ENCODE measurements around the gene SCN3A.

Gene SCN3A

GRCh38 chr2:165109915-165110314 is 93.9 kb downstream of the SCN3A start:
- DNase-seq = no peak

GRCh38 chr2:165105926-165106325 is 97.9 kb downstream of the SCN3A start:
- no peak for DNase-seq

GRCh38 chr2:165087933-165088901 is 115.6 kb downstream of the SCN3A start:
- no peak for DNase-seq

DNA sequence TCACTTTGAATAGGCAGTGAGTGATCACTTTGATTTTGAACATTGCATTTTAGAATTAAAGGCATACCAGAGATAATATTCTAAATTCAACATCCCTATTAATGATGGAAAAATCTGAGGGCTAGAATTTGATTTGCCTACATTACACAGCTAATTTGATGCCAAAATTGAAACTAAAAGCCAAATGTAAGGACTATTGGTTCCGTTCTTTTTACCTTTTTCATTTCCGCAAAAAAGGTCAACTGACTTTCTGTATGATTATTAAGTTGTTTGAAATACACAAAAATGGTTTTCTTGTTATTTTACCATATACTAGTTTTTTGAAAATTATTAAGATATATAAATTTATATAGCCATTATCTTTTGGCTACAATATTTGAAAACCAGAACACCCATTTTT is 117.5 kb downstream of the SCN3A start:
- DNase-seq = no peak

- DNase-seq = no peak
These were observed 120.5 kb downstream of the SCN3A start for GRCh38 chr2:165083326-165083725.

DNA sequence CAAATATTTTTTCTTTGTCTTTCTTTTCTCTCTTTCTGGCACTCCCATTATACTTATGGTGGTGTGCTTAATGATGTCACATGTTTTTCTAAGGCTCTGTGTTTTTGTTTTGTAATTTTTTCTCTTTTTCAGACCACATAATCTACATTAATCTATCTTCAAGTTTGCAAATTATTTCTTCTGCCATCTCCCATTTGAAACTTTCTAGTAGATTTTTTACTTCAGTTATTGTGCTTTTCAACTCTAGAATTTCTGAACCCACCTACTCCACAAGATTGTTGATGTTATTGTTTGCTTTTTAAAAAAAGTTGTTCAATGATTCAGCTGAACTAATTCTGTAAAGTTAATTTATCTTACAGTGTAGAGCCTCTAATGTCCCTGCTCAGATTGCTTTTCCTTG is 121.4 kb downstream of the SCN3A start:
- no peak for DNase-seq

- no peak for DNase-seq
These were observed 122.6 kb downstream of the SCN3A start for GRCh38 chr2:165081276-165081675.

DNA sequence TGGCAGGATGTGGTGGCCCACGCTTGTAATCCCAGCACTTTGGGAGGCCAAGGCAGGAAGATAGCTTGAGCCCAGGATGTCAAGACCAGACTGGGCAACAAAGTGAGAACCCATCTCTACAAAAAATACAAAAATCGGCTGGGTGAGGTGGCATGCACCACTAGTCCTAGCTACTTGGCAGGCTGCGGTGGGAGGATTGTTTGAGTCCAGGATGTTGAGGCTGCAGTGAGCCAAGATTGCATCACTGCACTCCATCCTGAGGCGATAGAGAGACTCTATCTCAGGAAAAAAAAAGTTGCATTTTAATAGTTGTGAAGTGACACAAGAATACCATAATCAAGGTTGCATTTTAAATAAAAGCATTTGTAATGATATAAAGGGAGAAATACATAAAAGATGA is 124.4 kb downstream of the SCN3A start:
- DNase-seq = no peak

GRCh38 chr2:165078913-165079312 is 124.9 kb downstream of the SCN3A start:
- DNase-seq = no peak

DNA sequence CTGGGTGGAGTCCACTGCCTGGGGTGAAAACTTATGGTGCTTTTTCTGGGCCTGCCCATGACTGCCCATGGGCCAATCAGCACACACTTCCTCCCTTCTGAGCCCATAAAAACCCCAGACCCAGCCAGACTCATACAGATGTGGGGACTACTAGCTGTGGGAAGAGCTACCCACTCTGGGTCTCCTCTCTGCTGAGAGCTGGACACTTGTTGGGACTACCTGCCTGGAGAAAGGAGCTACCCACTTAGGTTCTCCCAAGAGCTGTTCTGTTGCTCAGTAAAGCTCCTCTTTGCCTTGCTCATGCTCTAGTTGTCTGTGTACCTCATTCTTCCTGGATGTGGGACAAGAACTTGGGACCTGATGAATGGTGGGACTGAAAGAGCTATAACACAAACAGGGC is 129.0 kb downstream of the SCN3A start:
- no peak for DNase-seq

- DNase-seq = no peak
These were observed 129.5 kb downstream of the SCN3A start for GRCh38 chr2:165074323-165074722.

DNA sequence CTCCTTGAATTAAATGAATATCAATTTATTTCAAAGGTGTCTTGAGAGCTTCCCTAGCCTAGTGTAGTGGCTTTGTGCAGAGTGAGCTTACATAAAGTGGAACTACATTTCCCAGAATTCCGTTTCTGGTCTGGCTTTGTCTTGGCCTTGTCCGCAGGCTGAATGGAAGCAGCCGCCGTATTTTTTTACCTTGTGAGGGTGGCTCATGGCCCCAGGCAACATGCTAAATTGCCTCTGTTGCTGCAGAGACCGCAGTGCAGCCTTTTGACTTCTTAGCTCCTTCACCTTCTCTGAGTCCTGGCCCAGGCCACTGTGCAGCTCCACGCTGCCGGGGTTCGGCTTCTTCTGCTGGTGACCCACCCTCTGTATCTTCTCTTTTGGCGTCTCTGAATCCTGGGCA is 133.8 kb downstream of the SCN3A start:
- DNase-seq = no peak

- no peak for DNase-seq
These were observed 134.7 kb downstream of the SCN3A start for GRCh38 chr2:165069151-165069550.

- no peak for DNase-seq
These were observed 135.4 kb downstream of the SCN3A start for GRCh38 chr2:165068487-165068757.

DNA sequence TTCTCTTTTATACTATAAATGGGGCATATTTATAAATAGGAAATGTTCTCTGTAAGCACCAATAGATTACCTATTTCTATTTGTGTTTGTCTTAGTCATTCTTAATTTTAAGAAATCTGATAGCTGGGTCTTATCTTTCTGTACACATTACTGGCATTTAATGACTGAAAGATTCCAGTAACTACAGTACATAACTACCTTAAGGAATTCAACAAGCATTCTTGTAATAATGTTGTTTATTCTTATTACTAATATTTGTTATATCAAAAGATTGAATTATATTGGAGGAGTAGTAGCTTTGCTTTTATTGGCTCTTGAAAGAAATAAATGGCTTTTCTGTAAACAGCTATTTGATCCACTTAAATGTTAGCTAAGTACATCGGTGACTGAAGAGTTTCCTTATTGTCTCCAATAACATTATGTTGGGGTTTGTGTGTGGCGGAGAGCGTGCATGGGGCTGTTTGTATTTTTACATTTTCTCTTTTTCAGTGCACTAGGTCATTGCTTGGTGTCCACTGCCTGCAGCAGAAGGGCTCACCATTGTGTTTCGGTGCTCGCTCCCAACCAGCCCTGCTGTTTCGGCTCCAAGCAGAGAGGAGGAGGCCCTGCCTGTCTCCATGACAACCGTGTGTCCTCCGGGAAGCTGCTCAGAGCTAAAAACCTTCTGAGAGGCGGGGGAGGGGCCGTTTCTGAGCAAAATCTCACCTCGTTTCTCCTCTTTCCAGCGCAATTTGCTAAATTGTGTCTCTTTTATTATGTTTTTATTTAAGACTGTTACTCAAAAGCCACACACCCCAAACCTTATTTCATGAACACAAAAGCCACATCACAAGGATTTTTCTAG is 136.0 kb downstream of the SCN3A start:
- DNase-seq = no peak

GRCh38 chr2:165064743-165065142 is 139.1 kb downstream of the SCN3A start:
- DNase-seq = no peak

DNA sequence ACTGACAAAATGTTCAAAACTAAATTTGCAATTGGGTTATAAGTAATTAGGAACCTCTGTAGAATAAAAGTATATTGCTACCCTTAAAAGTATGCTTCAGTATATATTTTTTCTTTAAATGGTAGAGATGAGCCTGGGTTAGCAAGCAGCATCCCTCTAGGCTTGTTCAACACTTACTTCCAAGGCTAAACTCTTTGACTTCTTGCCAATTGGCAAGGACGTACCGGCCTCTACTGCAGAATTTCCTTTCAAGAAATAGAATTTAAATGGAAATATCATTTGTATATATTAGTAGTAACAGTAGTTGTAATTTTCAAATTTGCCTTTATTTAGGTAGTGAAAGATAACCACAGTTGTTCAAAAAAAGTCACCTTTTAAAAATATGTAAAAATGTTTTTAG is 143.4 kb downstream of the SCN3A start:
- DNase-seq = no peak

DNA sequence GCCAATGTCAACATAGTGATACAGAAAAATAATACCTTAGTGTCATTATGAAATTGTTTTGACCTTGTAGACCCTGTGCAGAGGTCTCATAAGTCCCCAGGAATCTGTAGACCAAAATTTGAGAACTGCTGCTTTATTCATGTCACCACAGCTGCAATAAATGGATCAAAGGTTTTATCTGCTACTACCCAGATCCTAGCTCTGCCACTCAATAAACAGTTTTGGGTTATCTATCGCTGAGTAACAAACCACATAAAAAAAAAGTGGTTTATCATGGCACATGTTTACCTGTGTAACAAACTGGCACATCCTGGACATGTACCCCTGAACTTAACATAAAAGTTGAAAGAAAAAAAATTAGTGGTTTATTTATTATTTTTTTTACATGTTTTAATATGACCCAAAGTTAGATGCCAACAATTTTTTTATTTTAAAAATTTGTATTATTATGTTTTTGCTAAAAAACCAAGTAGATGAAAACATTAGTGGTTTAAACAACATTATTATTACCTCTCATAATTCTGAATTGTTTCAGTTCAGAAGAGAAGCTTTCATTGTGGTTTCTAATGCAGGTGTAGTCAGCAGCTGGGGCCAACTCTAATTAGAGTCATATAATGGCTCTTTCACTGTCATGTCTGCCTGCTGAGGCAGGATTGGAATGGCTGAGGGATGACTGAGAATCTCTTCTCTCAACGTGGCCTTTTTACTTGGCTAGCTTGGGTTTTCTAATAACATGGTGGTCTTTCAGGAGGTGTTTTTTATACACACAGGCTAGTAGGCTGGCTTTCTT is 145.2 kb downstream of the SCN3A start:
- DNase-seq = no peak

DNA sequence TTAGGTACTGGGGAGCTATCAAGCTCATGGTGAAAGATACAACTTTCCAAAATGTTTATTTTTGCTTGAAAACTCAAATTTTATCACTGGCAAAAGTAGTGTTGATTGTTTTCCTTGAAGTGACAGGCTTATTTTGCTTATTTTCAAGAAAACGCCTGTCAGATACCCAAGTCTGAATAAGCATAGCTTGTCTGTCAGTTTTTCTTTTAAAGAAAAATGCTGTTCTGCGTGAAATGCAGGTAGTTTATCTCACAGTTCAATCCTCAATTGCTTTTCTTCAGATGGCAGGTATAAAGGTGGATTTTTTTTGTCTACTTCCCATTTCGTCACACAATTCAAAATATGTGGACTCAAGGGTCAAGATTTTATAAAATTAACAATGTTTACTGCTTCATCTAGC is 145.9 kb downstream of the SCN3A start:
- no peak for DNase-seq

GRCh38 chr2:165057308-165057707 is 146.5 kb downstream of the SCN3A start:
- no peak for DNase-seq

DNA sequence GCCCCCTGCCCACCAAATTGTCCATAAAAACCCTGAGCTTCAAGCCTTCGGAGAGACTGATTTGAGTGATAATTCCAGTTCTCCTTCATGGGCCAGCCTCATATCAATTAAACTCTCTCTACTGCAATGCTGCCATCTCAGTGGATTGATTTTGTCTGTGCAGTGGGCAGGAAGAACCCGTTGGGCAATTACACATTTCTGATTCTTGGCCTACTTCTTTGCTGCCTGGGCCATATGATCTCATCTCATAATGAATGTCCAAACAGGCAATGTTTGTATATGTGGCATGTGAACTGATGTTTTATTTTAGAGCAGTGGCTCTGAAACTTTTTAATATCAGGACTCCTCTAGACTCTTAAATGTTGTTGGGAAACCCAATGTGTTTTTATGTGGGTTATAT is 147.3 kb downstream of the SCN3A start:
- no peak for DNase-seq

- DNase-seq = no peak
These were observed 148.6 kb downstream of the SCN3A start for GRCh38 chr2:165055082-165055851.

DNA sequence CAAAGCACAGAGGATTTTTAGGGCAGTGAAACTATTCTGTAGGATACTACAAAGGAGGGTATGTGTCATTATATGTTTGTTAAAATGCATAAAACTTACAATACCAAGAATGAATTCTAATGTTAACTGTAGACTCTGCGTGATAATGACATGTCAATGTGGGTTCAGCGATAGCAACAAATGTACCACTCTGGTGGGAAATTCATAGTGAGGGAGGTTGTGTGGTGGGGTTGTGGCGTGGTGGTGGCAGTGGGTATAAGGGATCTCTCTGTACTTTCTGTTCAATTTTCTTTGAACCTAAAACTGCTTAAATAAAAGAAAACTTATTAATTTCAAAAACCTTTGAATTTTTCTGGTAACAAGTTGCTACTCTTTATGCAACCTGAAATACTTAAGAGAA is 149.2 kb downstream of the SCN3A start:
- no peak for DNase-seq

Measured in amniotic stem cell (primary cell).